LNCaP clone FGC (cell line): Measurements from ENCODE around the gene KRTAP10-11.
"Not testable (repeated sequence)": the region's sequence is repeated elsewhere in the genome, so short reads cannot be mapped to it uniquely, and the experiment has no call there.

Experiments
- DNase-seq: peaks from one replicate; pipeline ENCODE4 v3.0.0-alpha.2; 2011; ENCODE audit warnings: low read depth
- H3K4me3 ChIP-seq: 2 replicates; pipeline ENCODE4 v1.5.1; 2011; ENCODE audit warnings: mild to moderate bottlenecking, low read depth, low read length, control low read depth
- CTCF ChIP-seq: IDR thresholded peaks from 2 replicates; pipeline ENCODE4 v1.5.1; 2012; ENCODE audit warnings: mild to moderate bottlenecking; ENCODE audit not compliant: control insufficient read depth, insufficient read depth; ENCODE audit errors: extremely low read depth

The KRTAP10-11 gene

GRCh38 chr21:44677881-44678280 is 31.7 kb downstream of the KRTAP10-11 start:
- no peak overlapping the region for H3K4me3 ChIP-seq
- no peak for DNase-seq
- no peak for TF ChIP-seq CTCF

GRCh38 chr21:44681152-44681551 is 34.9 kb downstream of the KRTAP10-11 start:
- H3K4me3 ChIP-seq: no peak overlapping the region
- no peak for DNase-seq

GRCh38 chr21:44681861-44682579 is 35.8 kb downstream of the KRTAP10-11 start, which contains the start of gene KRTAP12-1:
Gene KRTAP12-1 (minus strand): TSS chr21:44682163. CDS start chr21:44682123, 40 bp downstream.
- no peak for TF ChIP-seq CTCF
- H3K4me3 ChIP-seq: no peak within 1 kb of the TSS
- DNase-seq: no peak

More at GRCh38 chr21:44681152-44681551, 34.9 kb downstream of the KRTAP10-11 start:
- no peak for TF ChIP-seq CTCF

- H3K4me3 ChIP-seq: no peak overlapping the region
- TF ChIP-seq CTCF: no peak
- DNase-seq: no peak
Observed at GRCh38 chr21:44682580-44683151, 36.5 kb downstream of the KRTAP10-11 start.

- no peak for DNase-seq
- H3K4me3 ChIP-seq: no peak overlapping the region
- no peak for TF ChIP-seq CTCF
Observed at GRCh38 chr21:44684077-44684476, 37.9 kb downstream of the KRTAP10-11 start.

- no peak for TF ChIP-seq CTCF
Observed at GRCh38 chr21:44684483-44684882, 38.3 kb downstream of the KRTAP10-11 start.

GRCh38 chr21:44685050-44685449 is 38.8 kb downstream of the KRTAP10-11 start:
- DNase-seq, H3K4me3 ChIP-seq: not testable (repeated sequence)

More at GRCh38 chr21:44684483-44684882, 38.3 kb downstream of the KRTAP10-11 start:
- no peak for DNase-seq
- H3K4me3 ChIP-seq: no peak overlapping the region
